Renal cortex interstitium (tissue), 11 donors: ENCODE data around the gene GTPBP1. TPM values are rescaled to one million over a fixed set of nuclear protein-coding genes. Genes with fewer than 3 reads are reported as not detected.

Experiments
- DNase-seq, 11 donors: peaks; one replicate each; pipeline ENCODE4 v3.0.0-alpha.2; 2013; ENCODE audit warnings: low read depth in 9 of 11, low spot score in 4 of 11; ENCODE audit errors: extremely low read depth in 1 of 11
- polyA plus RNA-seq, 3 donors: library from polyadenylated mRNA; unstranded; fragments of 120-200 nt; gene quantifications; one replicate each; pipeline ENCODE4 v1.2.1, GENCODE V29; 2013; ENCODE audit not compliant: insufficient read length in 3 of 3

GTPBP1 gene
- polyA plus RNA-seq, 3 donors: 38.5 to 62.3 (median 51.1) TPM

GRCh38 chr22:38770257-38770949, 64.7 kb downstream of the GTPBP1 start:
- DNase-seq: no peak

GRCh38 chr22:38772623-38772873, 66.8 kb downstream of the GTPBP1 start:
- DNase-seq: no peak

GRCh38 chr22:38773363-38773946, 67.7 kb downstream of the GTPBP1 start:
- no peak for DNase-seq

- no peak for DNase-seq
These were observed 68.9 kb downstream of the GTPBP1 start for GRCh38 chr22:38774496-38775166.

- DNase-seq: no peak
These were observed 69.9 kb downstream of the GTPBP1 start for GRCh38 chr22:38775656-38776055.

- no peak for DNase-seq
These were observed 70.3 kb downstream of the GTPBP1 start for GRCh38 chr22:38776086-38776485.

GRCh38 chr22:38777087-38777671, 71.4 kb downstream of the GTPBP1 start:
- no peak for DNase-seq

- no peak for DNase-seq
These were observed 75.3 kb downstream of the GTPBP1 start for GRCh38 chr22:38781033-38781432.

- DNase-seq: no peak
These were observed 76.8 kb downstream of the GTPBP1 start for GRCh38 chr22:38782402-38783094.

Other genes starting within 250 kb of the GTPBP1 start
- 10 to 100 TPM in 2 of 3 donors, 1 to 10 TPM in 1; 9.3 to 11.6 (median 11.2) TPM for gene KDELR3, start 237.8 kb upstream of the GTPBP1 start, polyA plus RNA-seq
- gene DDX17, start 199.6 kb upstream of the GTPBP1 start, polyA plus RNA-seq: 1,000 to 10,000 TPM in 1 of 3 donors, 100 to 1,000 TPM in 2; 809 to 1,117 (median 924) TPM
- gene DMC1, start 135.8 kb upstream of the GTPBP1 start, polyA plus RNA-seq: 1 to 10 TPM; 5.6 to 6.1 (median 5.7) TPM
- gene FAM227A, start 49.6 kb upstream of the GTPBP1 start, polyA plus RNA-seq: 10 to 100 TPM in 1 of 3 donors, 1 to 10 TPM in 2; 5.9 to 11.6 (median 6.7) TPM
- gene CBY1, start 49.3 kb upstream of the GTPBP1 start, polyA plus RNA-seq: 10 to 100 TPM; 56.5 to 62.1 (median 58.4) TPM
- 100 to 1,000 TPM in 1 of 3 donors, 10 to 100 TPM in 2; 74.4 to 107 (median 97.4) TPM for gene TOMM22, start 24.0 kb upstream of the GTPBP1 start, polyA plus RNA-seq
- 10 to 100 TPM; 41.5 to 45.3 (median 42.6) TPM for gene JOSD1, start 5.0 kb upstream of the GTPBP1 start, polyA plus RNA-seq
- 10 to 100 TPM; 50.4 to 72.6 (median 66.3) TPM for gene SUN2, start 50.1 kb downstream of the GTPBP1 start, polyA plus RNA-seq
- 10 to 100 TPM; 32.7 to 39.7 (median 38.3) TPM for gene DNAL4, start 88.2 kb downstream of the GTPBP1 start, polyA plus RNA-seq
- 1 to 10 TPM; 3.7 to 5.5 (median 4.3) TPM for gene NPTXR, start 138.1 kb downstream of the GTPBP1 start, polyA plus RNA-seq
- gene CBX6, start 166.3 kb downstream of the GTPBP1 start, polyA plus RNA-seq: 10 to 100 TPM; 34.6 to 45.5 (median 44.8) TPM